HepG2 (cell line): ENCODE results near the gene GPBAR1. TPM values are rescaled to one million over a fixed set of nuclear protein-coding genes. Genes with fewer than 3 reads are reported as not detected.

Experiments used
- ERF ChIP-seq: IDR thresholded peaks from 2 replicates; pipeline ENCODE4 v1.6.1; 2018; ENCODE audit warnings: missing biosample characterization, missing genetic modification reagents
- GZF1 ChIP-seq: sonication (generic); formaldehyde crosslinking; IDR thresholded peaks from 2 replicates; pipeline ENCODE4 v1.5.1; 2020; ENCODE audit warnings: mild to moderate bottlenecking, missing genetic modification reagents
- HMGXB4 ChIP-seq, 2 experiments: sonication (generic) in 1 of 2; formaldehyde crosslinking in 1 of 2; IDR thresholded peaks; 2 replicates each; pipeline versions ENCODE4 v1.4.0 to v1.6.1; 2018 to 2020; ENCODE audit warnings: missing genetic modification reagents in 2 of 2, borderline replicate concordance in 1 of 2, low read depth in 1 of 2, mild to moderate bottlenecking in 1 of 2, missing biosample characterization in 1 of 2
- HNRNPUL1 ChIP-seq: fragments of 200-400 bp; formaldehyde crosslinking; IDR thresholded peaks from 2 replicates; pipeline ENCODE4 v1.6.1; 2017; ENCODE audit warnings: low read depth, mild to moderate bottlenecking, low read length, moderate library complexity
- KDM5A ChIP-seq: fragments of 200-600 bp; sonication (generic); IDR thresholded peaks from 2 replicates; pipeline ENCODE4 v1.7.0; 2018; ENCODE audit warnings: antibody characterized with exemption, mild to moderate bottlenecking, low read length, borderline replicate concordance
- MZF1 ChIP-seq: sonication (generic); formaldehyde crosslinking; IDR thresholded peaks from 2 replicates; pipeline ENCODE4 v1.8.1; 2023; ENCODE audit warnings: mild to moderate bottlenecking, missing genetic modification reagents, borderline replicate concordance
- NFATC3 ChIP-seq: sonication (generic); formaldehyde crosslinking; IDR thresholded peaks from 2 replicates; pipeline ENCODE4 v1.5.1; 2020; ENCODE audit warnings: mild to moderate bottlenecking, missing genetic modification reagents
- NFE2L2 ChIP-seq: fragments of 150-350 bp; IDR thresholded peaks from 2 replicates; pipeline ENCODE4 v1.6.1; 2014; ENCODE audit warnings: low read length
- POGZ ChIP-seq: sonication (generic); formaldehyde crosslinking; IDR thresholded peaks from 2 replicates; pipeline ENCODE4 v1.4.0; 2020; ENCODE audit warnings: mild to moderate bottlenecking, missing genetic modification reagents
- SMAD9 ChIP-seq: sonication (generic); formaldehyde crosslinking; IDR thresholded peaks from 2 replicates; pipeline ENCODE4 v1.5.1; 2020; ENCODE audit warnings: mild to moderate bottlenecking, missing genetic modification reagents
- SP1 ChIP-seq, 2 experiments: fragments of 450-650 bp in 1 of 2; sonication (generic) in 1 of 2; formaldehyde crosslinking in 1 of 2; IDR thresholded peaks; 2 replicates each; pipeline versions ENCODE4 v1.4.0 to v1.6.1; 2016 to 2020; ENCODE audit warnings: missing genetic modification reagents in 1 of 2
- ZBTB38 ChIP-seq: sonication (generic); formaldehyde crosslinking; IDR thresholded peaks from 2 replicates; pipeline ENCODE4 v1.5.1; 2020; ENCODE audit warnings: mild to moderate bottlenecking, missing genetic modification reagents
- ZFP41 ChIP-seq: sonication (generic); formaldehyde crosslinking; IDR thresholded peaks from 2 replicates; pipeline ENCODE4 v1.4.0; 2020; ENCODE audit warnings: mild to moderate bottlenecking, missing genetic modification reagents, borderline replicate concordance
- ZNF629 ChIP-seq: sonication (generic); formaldehyde crosslinking; conservative IDR thresholded peaks from 2 replicates; pipeline ENCODE4 v1.5.0; 2020; ENCODE audit warnings: missing genetic modification reagents
- ZNF776 ChIP-seq: sonication (generic); formaldehyde crosslinking; IDR thresholded peaks from 2 replicates; pipeline ENCODE4 v1.4.0; 2020; ENCODE audit warnings: mild to moderate bottlenecking, missing genetic modification reagents
- polyA plus RNA-seq, 8 experiments: library from polyadenylated mRNA; depleted of rRNA in 3 of 8; stranded (reverse) in 7 of 8; unstranded in 1 of 8; fragments of >200 nt; fragmentation: Illumina TruSeq in 4 of 8; extraction: Trizol in 4 of 8; gene quantifications; 2 replicates each; pipeline versions ENCODE4 v1.2.1 to v1.2.3, GENCODE V29; 2011 to 2016; ENCODE audit warnings: low read depth in 4 of 8, missing spikeins in 1 of 8, mixed read lengths in 1 of 8; ENCODE audit not compliant: insufficient read depth in 1 of 8
- total RNA-seq, 5 experiments: library from RNA; depleted of rRNA; stranded (reverse); fragments of >200 nt; fragmentation: Illumina TruSeq; extraction: Trizol; gene quantifications; 2 replicates each; pipeline ENCODE4 v1.2.3, GENCODE V29; 2016; ENCODE audit warnings: low read depth in 1 of 5
- TF ChIP-seq, protein P1 (sequence below): sonication (generic); formaldehyde crosslinking; IDR thresholded peaks from 2 replicates; pipeline ENCODE4 v1.4.0; 2020; ENCODE audit warnings: missing genetic modification reagents, borderline replicate concordance
- TF ChIP-seq, protein P2 (sequence below): sonication (generic); formaldehyde crosslinking; IDR thresholded peaks from 2 replicates; pipeline ENCODE4 v1.4.0; 2020; ENCODE audit warnings: missing genetic modification reagents

Gene GPBAR1
- total and polyA plus RNA-seq, 2 of the 13 experiments (the other 11 are each of a cell fraction or from before 2014, with no cell fraction given), result 0.05 to 0.09 TPM

GRCh38 chr2:218301176-218301819 lies 40.5 kb downstream of the GPBAR1 start (continued):
- TF ChIP-seq SP1 (IDR thresholded peaks at IDR 0.05) (no peak), SP1 (CRISPR knock-in tag; IDR thresholded peaks at IDR 0.05) (no peak), KDM5A (no peak), MZF1 (CRISPR knock-in tag) (no peak), ZNF629 (CRISPR knock-in tag) (peak; percentile 58), POGZ (CRISPR knock-in tag) (peak; percentile 84), GZF1 (CRISPR knock-in tag) (no peak), HMGXB4 (CRISPR knock-in tag; IDR thresholded peaks at IDR 0.05; ENCODE audit: borderline replicate concordance in 1 of 2, low read depth in 1 of 2) (peak; percentile 91 to 94), ERF (CRISPR knock-in tag) (peak; percentile 97), ZFP41 (no peak), HNRNPUL1 (no peak), ZBTB38 (CRISPR knock-in tag) (0 out of 2 replicates have a peak, but pooled peaks have one; percentile 65), NFATC3 (CRISPR knock-in tag) (0 out of 2 replicates have a peak, but pooled peaks have one; percentile 42), ZNF776 (CRISPR knock-in tag) (no peak), NFE2L2 (peak; percentile 27; the same call in 1 of the 2 replicates), SMAD9 (CRISPR knock-in tag) (peak; percentile 30; the same call in 1 of the 2 replicates)
- TF ChIP-seq, protein P1, sequence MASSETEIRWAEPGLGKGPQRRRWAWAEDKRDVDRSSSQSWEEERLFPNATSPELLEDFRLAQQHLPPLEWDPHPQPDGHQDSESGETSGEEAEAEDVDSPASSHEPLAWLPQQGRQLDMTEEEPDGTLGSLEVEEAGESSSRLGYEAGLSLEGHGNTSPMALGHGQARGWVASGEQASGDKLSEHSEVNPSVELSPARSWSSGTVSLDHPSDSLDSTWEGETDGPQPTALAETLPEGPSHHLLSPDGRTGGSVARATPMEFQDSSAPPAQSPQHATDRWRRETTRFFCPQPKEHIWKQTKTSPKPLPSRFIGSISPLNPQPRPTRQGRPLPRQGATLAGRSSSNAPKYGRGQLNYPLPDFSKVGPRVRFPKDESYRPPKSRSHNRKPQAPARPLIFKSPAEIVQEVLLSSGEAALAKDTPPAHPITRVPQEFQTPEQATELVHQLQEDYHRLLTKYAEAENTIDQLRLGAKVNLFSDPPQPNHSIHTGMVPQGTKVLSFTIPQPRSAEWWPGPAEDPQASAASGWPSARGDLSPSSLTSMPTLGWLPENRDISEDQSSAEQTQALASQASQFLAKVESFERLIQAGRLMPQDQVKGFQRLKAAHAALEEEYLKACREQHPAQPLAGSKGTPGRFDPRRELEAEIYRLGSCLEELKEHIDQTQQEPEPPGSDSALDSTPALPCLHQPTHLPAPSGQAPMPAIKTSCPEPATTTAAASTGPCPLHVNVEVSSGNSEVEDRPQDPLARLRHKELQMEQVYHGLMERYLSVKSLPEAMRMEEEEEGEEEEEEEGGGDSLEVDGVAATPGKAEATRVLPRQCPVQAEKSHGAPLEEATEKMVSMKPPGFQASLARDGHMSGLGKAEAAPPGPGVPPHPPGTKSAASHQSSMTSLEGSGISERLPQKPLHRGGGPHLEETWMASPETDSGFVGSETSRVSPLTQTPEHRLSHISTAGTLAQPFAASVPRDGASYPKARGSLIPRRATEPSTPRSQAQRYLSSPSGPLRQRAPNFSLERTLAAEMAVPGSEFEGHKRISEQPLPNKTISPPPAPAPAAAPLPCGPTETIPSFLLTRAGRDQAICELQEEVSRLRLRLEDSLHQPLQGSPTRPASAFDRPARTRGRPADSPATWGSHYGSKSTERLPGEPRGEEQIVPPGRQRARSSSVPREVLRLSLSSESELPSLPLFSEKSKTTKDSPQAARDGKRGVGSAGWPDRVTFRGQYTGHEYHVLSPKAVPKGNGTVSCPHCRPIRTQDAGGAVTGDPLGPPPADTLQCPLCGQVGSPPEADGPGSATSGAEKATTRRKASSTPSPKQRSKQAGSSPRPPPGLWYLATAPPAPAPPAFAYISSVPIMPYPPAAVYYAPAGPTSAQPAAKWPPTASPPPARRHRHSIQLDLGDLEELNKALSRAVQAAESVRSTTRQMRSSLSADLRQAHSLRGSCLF (CRISPR knock-in tag), result no peak
- TF ChIP-seq, protein P2, sequence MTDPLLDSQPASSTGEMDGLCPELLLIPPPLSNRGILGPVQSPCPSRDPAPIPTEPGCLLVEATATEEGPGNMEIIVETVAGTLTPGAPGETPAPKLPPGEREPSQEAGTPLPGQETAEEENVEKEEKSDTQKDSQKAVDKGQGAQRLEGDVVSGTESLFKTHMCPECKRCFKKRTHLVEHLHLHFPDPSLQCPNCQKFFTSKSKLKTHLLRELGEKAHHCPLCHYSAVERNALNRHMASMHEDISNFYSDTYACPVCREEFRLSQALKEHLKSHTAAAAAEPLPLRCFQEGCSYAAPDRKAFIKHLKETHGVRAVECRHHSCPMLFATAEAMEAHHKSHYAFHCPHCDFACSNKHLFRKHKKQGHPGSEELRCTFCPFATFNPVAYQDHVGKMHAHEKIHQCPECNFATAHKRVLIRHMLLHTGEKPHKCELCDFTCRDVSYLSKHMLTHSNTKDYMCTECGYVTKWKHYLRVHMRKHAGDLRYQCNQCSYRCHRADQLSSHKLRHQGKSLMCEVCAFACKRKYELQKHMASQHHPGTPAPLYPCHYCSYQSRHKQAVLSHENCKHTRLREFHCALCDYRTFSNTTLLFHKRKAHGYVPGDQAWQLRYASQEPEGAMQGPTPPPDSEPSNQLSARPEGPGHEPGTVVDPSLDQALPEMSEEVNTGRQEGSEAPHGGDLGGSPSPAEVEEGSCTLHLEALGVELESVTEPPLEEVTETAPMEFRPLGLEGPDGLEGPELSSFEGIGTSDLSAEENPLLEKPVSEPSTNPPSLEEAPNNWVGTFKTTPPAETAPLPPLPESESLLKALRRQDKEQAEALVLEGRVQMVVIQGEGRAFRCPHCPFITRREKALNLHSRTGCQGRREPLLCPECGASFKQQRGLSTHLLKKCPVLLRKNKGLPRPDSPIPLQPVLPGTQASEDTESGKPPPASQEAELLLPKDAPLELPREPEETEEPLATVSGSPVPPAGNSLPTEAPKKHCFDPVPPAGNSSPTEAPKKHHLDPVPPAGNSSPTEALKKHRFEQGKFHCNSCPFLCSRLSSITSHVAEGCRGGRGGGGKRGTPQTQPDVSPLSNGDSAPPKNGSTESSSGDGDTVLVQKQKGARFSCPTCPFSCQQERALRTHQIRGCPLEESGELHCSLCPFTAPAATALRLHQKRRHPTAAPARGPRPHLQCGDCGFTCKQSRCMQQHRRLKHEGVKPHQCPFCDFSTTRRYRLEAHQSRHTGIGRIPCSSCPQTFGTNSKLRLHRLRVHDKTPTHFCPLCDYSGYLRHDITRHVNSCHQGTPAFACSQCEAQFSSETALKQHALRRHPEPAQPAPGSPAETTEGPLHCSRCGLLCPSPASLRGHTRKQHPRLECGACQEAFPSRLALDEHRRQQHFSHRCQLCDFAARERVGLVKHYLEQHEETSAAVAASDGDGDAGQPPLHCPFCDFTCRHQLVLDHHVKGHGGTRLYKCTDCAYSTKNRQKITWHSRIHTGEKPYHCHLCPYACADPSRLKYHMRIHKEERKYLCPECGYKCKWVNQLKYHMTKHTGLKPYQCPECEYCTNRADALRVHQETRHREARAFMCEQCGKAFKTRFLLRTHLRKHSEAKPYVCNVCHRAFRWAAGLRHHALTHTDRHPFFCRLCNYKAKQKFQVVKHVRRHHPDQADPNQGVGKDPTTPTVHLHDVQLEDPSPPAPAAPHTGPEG (CRISPR knock-in tag), result peak; percentile 49; the same call in 1 of the 2 replicates
